HepG2 (cell line): ENCODE measurements around the gene ZNF138. TPM values are rescaled to one million over a fixed set of nuclear protein-coding genes. Genes with fewer than 3 reads are reported as not detected.

Experiments used
- ELF1 ChIP-seq: sonication (generic); formaldehyde crosslinking; IDR thresholded peaks from 2 replicates; pipeline ENCODE4 v1.4.0; 2020; ENCODE audit warnings: missing genetic modification reagents
- HDAC2 ChIP-seq: sonication (generic); formaldehyde crosslinking; IDR thresholded peaks from 2 replicates; pipeline ENCODE4 v1.4.0; 2020; ENCODE audit warnings: missing genetic modification reagents
- HIC2 ChIP-seq: sonication (generic); formaldehyde crosslinking; IDR thresholded peaks from 2 replicates; pipeline ENCODE4 v1.9.0; 2022; ENCODE audit warnings: low read depth, missing genetic modification reagents
- KDM3A ChIP-seq: IDR thresholded peaks from 2 replicates; pipeline ENCODE4 v1.6.1; 2018; ENCODE audit warnings: low read depth, missing compliant biosample characterization
- MAX ChIP-seq: IDR thresholded peaks from 2 replicates; pipeline ENCODE4 v1.6.1; 2012; ENCODE audit warnings: inconsistent platforms
- MLX ChIP-seq: IDR thresholded peaks from 2 replicates; pipeline ENCODE4 v1.6.1; 2016
- MXD1 ChIP-seq: sonication (generic); formaldehyde crosslinking; IDR thresholded peaks from 2 replicates; pipeline ENCODE4 v1.4.0; 2020; ENCODE audit warnings: mild to moderate bottlenecking, missing genetic modification reagents
- NCOA1 ChIP-seq: sonication (generic); formaldehyde crosslinking; IDR thresholded peaks from 2 replicates; pipeline ENCODE4 v1.9.0; 2021; ENCODE audit warnings: missing genetic modification reagents
- NFE2 ChIP-seq: sonication (generic); formaldehyde crosslinking; IDR thresholded peaks from 2 replicates; pipeline ENCODE4 v1.4.0; 2020; ENCODE audit warnings: missing genetic modification reagents
- NFIC ChIP-seq: IDR thresholded peaks from 2 replicates; pipeline ENCODE4 v1.6.1; 2012; ENCODE audit warnings: mild to moderate bottlenecking, low read length, inconsistent platforms
- NR3C1 ChIP-seq: sonication (generic); formaldehyde crosslinking; IDR thresholded peaks from 2 replicates; pipeline ENCODE4 v1.4.0; 2020; ENCODE audit warnings: missing genetic modification reagents
- RFX3 ChIP-seq: IDR thresholded peaks from 2 replicates; pipeline ENCODE4 v1.6.1; 2016; ENCODE audit warnings: missing biosample characterization, missing genetic modification reagents
- SMAD1 ChIP-seq: sonication (generic); formaldehyde crosslinking; IDR thresholded peaks from 2 replicates; pipeline ENCODE4 v1.4.0; 2020; ENCODE audit warnings: missing genetic modification reagents, low read depth, mild to moderate bottlenecking, borderline replicate concordance
- STAT5B ChIP-seq: sonication (generic); formaldehyde crosslinking; IDR thresholded peaks from 2 replicates; pipeline ENCODE4 v1.4.0; 2020; ENCODE audit warnings: missing genetic modification reagents
- TARDBP ChIP-seq: sonication (generic); formaldehyde crosslinking; IDR thresholded peaks from 2 replicates; pipeline ENCODE4 v1.8.0; 2022; ENCODE audit warnings: mild to moderate bottlenecking, missing genetic modification reagents
- ZBTB39 ChIP-seq: sonication (generic); formaldehyde crosslinking; IDR thresholded peaks from 2 replicates; pipeline ENCODE4 v1.5.0; 2020; ENCODE audit warnings: missing genetic modification reagents
- ZNF160 ChIP-seq: sonication (generic); formaldehyde crosslinking; IDR thresholded peaks from 2 replicates; pipeline ENCODE4 v1.8.0; 2022; ENCODE audit warnings: mild to moderate bottlenecking, inconsistent platforms, missing genetic modification reagents
- ZNF275 ChIP-seq: sonication (generic); formaldehyde crosslinking; IDR thresholded peaks from 2 replicates; pipeline ENCODE4 v1.8.0; 2022; ENCODE audit warnings: missing genetic modification reagents, mild to moderate bottlenecking, inconsistent platforms, borderline replicate concordance
- ZNF691 ChIP-seq: sonication (generic); formaldehyde crosslinking; IDR thresholded peaks from 2 replicates; pipeline ENCODE4 v1.4.0; 2020; ENCODE audit warnings: missing genetic modification reagents, low read depth, mild to moderate bottlenecking, borderline replicate concordance
- ZNF768 ChIP-seq: sonication (generic); formaldehyde crosslinking; IDR thresholded peaks from 2 replicates; pipeline ENCODE4 v1.4.0; 2020; ENCODE audit warnings: missing genetic modification reagents
- ZNF776 ChIP-seq: sonication (generic); formaldehyde crosslinking; IDR thresholded peaks from 2 replicates; pipeline ENCODE4 v1.4.0; 2020; ENCODE audit warnings: mild to moderate bottlenecking, missing genetic modification reagents
- ZNF784 ChIP-seq: sonication (generic); formaldehyde crosslinking; IDR thresholded peaks from 2 replicates; pipeline ENCODE4 v1.5.1; 2020; ENCODE audit warnings: missing genetic modification reagents, mild to moderate bottlenecking, borderline replicate concordance
- ZNF879 ChIP-seq: sonication (generic); formaldehyde crosslinking; IDR thresholded peaks from 2 replicates; pipeline ENCODE4 v1.8.1; 2023; ENCODE audit warnings: missing genetic modification reagents
- polyA plus RNA-seq, 8 experiments: library from polyadenylated mRNA; depleted of rRNA in 3 of 8; stranded (reverse) in 7 of 8; unstranded in 1 of 8; fragments of >200 nt; fragmentation: Illumina TruSeq in 4 of 8; extraction: Trizol in 4 of 8; gene quantifications; 2 replicates each; pipeline versions ENCODE4 v1.2.1 to v1.2.3, GENCODE V29; 2011 to 2016; ENCODE audit warnings: low read depth in 4 of 8, missing spikeins in 1 of 8, mixed read lengths in 1 of 8; ENCODE audit not compliant: insufficient read depth in 1 of 8
- total RNA-seq, 5 experiments: library from RNA; depleted of rRNA; stranded (reverse); fragments of >200 nt; fragmentation: Illumina TruSeq; extraction: Trizol; gene quantifications; 2 replicates each; pipeline ENCODE4 v1.2.3, GENCODE V29; 2016; ENCODE audit warnings: low read depth in 1 of 5

ZNF138 gene
- total and polyA plus RNA-seq, 2 of the 13 experiments (the other 11 are each of a cell fraction or from before 2014, with no cell fraction given): 2.7 to 5.8 TPM

GRCh38 chr7:64794171-64794844 is at the start of gene ZNF138 (continued):
- TF ChIP-seq ZNF691 (CRISPR knock-in tag): peak; percentile 63; the same call in 1 of the 2 replicates
- no peak for TF ChIP-seq HIC2 (CRISPR knock-in tag)
- no peak for TF ChIP-seq NR3C1 (CRISPR knock-in tag)
- no peak for TF ChIP-seq TARDBP (CRISPR knock-in tag)
- no peak for TF ChIP-seq ZNF275
- no peak for TF ChIP-seq ZNF879 (CRISPR knock-in tag)
- peak; percentile 58; the same call in 1 of the 2 replicates for TF ChIP-seq ZNF768
- TF ChIP-seq ZNF776 (CRISPR knock-in tag): no peak
- no peak for TF ChIP-seq SMAD1 (CRISPR knock-in tag)
- peak; percentile 58; the same call in 1 of the 2 replicates for TF ChIP-seq HDAC2 (CRISPR knock-in tag)
- TF ChIP-seq MAX: peak; percentile 75
- no peak for TF ChIP-seq NFIC
- no peak for TF ChIP-seq ZNF784 (CRISPR knock-in tag)
- TF ChIP-seq ZBTB39 (CRISPR knock-in tag): no peak
- TF ChIP-seq NCOA1 (CRISPR knock-in tag): no peak
- no peak; the same call in 1 of the 2 replicates for TF ChIP-seq ZNF160
- TF ChIP-seq NFE2 (CRISPR knock-in tag): no peak
- no peak for TF ChIP-seq MLX (CRISPR knock-in tag)
- no peak for TF ChIP-seq KDM3A
- peak; percentile 71 for TF ChIP-seq ELF1 (CRISPR knock-in tag)
- TF ChIP-seq MXD1 (CRISPR knock-in tag): no peak
- no peak for TF ChIP-seq STAT5B (CRISPR knock-in tag)
- TF ChIP-seq RFX3 (CRISPR knock-in tag): no peak
